D721Med (cell line): Measurements from ENCODE around the gene TPPP3.
A peak's percentile ranks its signal among the peaks of the same experiment; 100 is the strongest.

Experiments used
- DNase-seq: peaks from one replicate; pipeline ENCODE4 v3.0.0; 2011; ENCODE audit warnings: low spot score; ENCODE audit not compliant: insufficient read length
- FAIRE-seq: peaks from 2 replicates; lab custom pipeline; 2011; peaks lifted over from hg19 to GRCh38; lab: Jason Lieb, UNC
- CTCF ChIP-seq: IDR thresholded peaks from 2 replicates; pipeline ENCODE4 v1.5.1; 2012; ENCODE audit warnings: mild to moderate bottlenecking, control low read depth; ENCODE audit not compliant: insufficient read depth; ENCODE audit errors: missing control alignments

Gene TPPP3

GRCh38 chr16:67393111-67393787, at the start of gene TPPP3:
TSS of gene TPPP3 (minus strand) at chr16:67393498. CDS start at chr16:67391111, 2,387 bp downstream.
- FAIRE-seq = no peak
- peak; percentile 66 for DNase-seq
- TF ChIP-seq CTCF = peak; percentile 38

GRCh38 chr16:67442581-67443255, 49.4 kb upstream of the TPPP3 start:
- no peak for FAIRE-seq
- no peak for DNase-seq
- no peak for TF ChIP-seq CTCF

GRCh38 chr16:67441907-67442306, 48.6 kb upstream of the TPPP3 start:
- TF ChIP-seq CTCF = no peak
- DNase-seq (no peak), FAIRE-seq (no peak)

- TF ChIP-seq CTCF = no peak
- DNase-seq (no peak), FAIRE-seq (no peak)
These were observed 48.0 kb upstream of the TPPP3 start for GRCh38 chr16:67441271-67441753.

GRCh38 chr16:67438824-67439393, 45.6 kb upstream of the TPPP3 start:
- DNase-seq = no peak
- no peak for TF ChIP-seq CTCF
- FAIRE-seq = no peak

- no peak for TF ChIP-seq CTCF
- FAIRE-seq (no peak), DNase-seq (no peak)
These were observed 44.9 kb upstream of the TPPP3 start for GRCh38 chr16:67438098-67438791.
